GM19463 (cell line): ENCODE results near the gene TMEM69.
"Not testable (repeated sequence)": the region's sequence is repeated elsewhere in the genome, so short reads cannot be mapped to it uniquely, and the experiment has no call there.

ENCODE experiments used
- ATAC-seq: cut with Tn5 transposase; IDR thresholded peaks from one replicate; pipeline ENCODE4 v1.9.1; 2021; ENCODE audit warnings: mild to moderate bottlenecking, moderate library complexity; ENCODE audit not compliant: unreplicated experiment

TMEM69 gene

DNA sequence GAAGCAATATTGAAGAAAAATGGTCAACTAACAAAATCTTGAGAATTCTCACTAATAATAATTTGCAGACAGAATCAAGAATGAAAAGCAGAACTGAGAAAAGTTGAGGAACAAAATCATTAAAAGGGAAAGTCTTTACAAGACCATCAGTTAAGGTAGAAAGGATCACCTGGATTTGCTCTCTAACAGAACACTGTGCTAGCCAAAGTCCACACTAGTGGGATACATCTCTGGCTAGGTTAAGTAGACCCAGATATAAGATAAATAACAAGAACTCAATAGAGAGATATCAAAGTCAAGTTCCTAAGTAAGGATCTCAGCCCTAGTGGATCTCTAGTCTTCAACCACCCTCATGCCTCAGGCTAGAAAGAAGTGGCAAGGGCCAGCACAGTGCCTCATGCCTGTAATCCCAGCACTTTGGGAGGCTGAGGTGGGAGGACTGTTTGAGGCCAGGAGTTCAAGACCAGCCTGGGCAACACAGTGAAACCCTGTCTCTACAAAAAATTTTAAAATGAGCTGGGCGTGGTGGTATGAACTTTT, 42.9 kb downstream of the TMEM69 start:
- no peak for ATAC-seq

DNA sequence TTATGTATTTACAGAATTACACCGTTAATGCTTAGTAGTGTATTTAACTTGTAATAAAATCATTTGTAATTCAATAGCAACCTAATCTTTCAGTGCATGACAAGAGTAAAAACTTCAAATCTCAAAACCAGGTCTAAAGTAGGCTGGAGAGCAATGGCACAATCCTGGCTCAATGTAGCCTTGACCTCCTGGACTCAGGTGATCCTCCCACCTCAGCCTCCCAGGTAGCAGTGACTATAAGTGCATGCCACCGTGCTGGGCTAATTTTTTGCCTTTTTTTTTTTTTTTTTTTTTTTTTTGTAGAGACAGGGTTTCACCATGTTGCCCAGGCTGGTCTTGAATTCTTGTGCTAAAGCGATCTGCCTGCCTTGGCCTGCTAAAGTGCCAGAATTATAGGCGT, 51.2 kb downstream of the TMEM69 start:
- ATAC-seq, result no peak

DNA sequence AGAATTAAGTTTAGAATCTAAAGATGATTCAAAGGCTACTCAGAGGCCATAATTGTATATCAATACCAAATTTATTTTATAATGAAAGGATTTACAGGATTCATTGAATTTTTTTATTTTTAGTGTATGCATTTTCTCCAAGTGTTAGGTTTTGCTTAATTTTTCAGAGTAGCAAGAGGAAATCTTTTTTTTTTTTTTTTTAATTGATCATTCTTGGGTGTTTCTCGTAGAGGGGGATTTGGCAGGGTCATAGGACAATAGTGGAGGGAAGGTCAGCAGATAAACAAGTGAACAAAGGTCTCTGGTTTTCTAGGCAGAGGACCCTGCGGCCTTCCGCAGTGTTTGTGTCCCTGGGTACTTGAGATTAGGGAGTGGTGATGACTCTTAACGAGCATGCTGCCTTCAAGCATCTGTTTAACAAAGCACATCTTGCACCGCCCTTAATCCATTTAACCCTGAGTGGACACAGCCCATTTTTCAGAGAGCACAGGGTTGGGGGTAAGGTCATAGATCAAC, 51.7 kb downstream of the TMEM69 start:
- not testable (repeated sequence) for ATAC-seq
